AG10803 (cell line): ENCODE measurements around the gene ADAM33.

Source experiments
- DNase-seq: peaks from one replicate; pipeline ENCODE4 v3.0.0; 2010; ENCODE audit warnings: low read depth
- H3K4me3 ChIP-seq: 2 replicates; pipeline ENCODE4 v1.5.1; 2011; ENCODE audit warnings: mild to moderate bottlenecking, low read length, control low read depth
- TF ChIP-seq, protein P1 (sequence below): conservative IDR thresholded peaks from 2 replicates; pipeline ENCODE4 v1.5.1; 2011; ENCODE audit warnings: mild to moderate bottlenecking, low read length, control low read depth, inconsistent platforms

The ADAM33 gene

DNA sequence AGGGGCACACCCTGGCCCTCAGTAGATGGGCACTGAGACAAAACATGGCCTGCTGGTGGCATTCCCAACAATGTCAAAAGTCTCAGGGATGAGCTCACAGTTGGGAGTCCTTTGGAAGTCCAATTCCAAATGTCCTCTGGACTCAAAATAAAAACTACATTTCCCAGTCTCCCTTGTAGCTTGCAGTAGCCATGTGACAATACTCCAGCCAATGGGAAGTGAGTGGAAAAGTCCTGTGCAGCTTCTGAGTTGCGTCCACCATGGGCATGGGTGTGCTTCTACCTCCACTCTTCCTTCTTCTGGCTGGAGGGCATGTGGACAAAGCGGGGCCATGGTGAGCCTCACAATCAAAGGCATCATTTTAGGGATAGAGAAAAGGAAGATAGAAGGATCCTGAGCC lies 5.8 kb upstream of the ADAM33 start:
- H3K4me3 ChIP-seq, result no peak overlapping the region
- DNase-seq, result peak; percentile 79
- TF ChIP-seq, protein P1, sequence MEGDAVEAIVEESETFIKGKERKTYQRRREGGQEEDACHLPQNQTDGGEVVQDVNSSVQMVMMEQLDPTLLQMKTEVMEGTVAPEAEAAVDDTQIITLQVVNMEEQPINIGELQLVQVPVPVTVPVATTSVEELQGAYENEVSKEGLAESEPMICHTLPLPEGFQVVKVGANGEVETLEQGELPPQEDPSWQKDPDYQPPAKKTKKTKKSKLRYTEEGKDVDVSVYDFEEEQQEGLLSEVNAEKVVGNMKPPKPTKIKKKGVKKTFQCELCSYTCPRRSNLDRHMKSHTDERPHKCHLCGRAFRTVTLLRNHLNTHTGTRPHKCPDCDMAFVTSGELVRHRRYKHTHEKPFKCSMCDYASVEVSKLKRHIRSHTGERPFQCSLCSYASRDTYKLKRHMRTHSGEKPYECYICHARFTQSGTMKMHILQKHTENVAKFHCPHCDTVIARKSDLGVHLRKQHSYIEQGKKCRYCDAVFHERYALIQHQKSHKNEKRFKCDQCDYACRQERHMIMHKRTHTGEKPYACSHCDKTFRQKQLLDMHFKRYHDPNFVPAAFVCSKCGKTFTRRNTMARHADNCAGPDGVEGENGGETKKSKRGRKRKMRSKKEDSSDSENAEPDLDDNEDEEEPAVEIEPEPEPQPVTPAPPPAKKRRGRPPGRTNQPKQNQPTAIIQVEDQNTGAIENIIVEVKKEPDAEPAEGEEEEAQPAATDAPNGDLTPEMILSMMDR, result no peak

DNA sequence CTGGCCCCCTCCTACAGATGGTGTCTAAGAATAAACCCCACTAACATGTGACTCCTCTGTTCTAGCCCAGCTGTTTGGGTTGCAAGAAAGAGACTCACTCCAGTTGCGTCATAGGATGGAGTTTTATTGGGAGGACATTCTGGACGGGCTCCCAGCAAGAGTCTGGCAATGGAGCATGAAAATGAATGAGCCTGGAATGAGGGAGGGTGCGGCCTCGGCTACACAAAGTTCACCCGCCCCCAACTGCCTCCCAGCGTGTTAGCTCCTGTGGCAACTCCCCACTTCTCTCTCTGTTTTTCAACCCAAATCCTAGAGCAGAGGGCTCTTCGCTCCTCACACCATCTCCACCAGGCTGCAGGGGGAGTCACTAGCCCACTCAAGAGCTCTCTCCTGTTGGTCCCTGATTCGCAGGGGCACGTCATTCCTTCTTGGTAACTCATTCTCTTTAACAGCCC lies 5.1 kb upstream of the ADAM33 start:
- DNase-seq, result peak; percentile 95
- peak overlapping the region; percentile 30; the same call in 1 of the 2 replicates for H3K4me3 ChIP-seq
- TF ChIP-seq, protein P1, result peak; percentile 13; the same call in 1 of the 2 replicates

DNA sequence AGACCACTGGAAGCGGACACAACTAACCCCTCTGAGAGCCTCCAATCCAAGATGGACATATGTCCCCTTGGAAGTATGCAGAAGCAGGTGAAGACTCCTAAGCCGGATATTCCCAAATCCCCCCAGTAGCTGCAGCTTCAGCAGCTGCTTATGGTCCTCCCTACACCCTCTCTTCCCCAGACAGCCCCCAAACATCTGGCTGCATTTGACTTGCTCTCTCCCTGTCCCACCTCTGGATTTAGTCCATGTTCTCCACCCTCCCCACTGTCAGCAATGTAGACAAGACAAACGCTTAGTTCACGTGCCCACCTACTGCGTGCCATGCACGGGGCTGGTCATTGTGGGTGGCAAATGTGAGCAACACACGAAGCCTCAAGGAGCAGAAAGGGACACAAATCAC lies 4.6 kb upstream of the ADAM33 start:
- H3K4me3 ChIP-seq, result no peak overlapping the region
- DNase-seq, result no peak
- TF ChIP-seq, protein P1, result no peak

DNA sequence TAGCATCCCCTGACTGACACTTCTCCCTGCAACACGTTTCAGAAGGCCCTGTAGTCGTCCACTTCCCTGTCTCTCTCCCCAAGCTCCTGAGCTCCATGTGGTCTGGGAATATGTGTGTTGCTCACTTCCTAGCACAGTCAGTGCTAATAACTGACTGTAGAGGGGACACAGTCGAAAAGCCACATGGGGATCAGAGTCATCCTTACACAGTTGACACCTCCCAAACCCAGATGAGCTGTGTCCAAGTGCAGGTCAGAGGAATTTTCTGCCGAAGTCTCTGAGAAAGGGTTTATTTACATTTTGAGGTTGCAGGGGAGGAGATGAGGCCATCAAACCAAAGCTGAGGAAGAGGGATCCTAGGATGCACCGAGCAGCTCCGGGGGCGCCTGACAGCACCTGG lies 3.5 kb upstream of the ADAM33 start:
- H3K4me3 ChIP-seq, result no peak overlapping the region
- TF ChIP-seq, protein P1, result no peak
- no peak for DNase-seq

DNA sequence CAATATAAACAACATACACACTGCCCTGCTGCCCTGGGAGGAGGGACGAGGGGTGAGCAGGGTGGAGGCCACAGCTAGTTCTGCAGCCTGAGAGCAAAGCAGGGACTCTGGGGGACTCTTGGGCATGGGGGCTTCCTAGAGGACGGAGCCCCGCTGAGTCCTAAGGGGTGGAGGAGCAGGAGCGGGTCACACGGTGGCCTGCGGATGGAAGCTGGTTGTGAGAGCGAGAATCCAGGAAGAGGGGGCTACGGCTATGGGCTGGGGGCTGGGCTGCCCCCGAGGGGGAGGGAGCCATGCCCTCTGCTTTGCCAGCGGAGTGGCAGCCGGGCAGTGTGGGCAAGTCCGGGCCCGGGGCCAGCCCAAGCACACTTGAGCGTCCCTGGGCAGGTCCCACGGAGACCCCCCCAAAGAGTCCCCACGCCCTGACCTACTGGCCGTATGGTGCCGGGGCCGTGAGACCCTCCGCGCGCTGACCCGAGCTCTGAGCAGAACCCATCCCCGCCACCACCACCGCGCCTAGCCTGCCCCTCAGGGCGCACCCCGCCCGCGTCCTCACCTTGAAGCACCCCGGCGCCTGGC lies 369 bp downstream of the ADAM33 start:
- peak overlapping the region; percentile 97 for H3K4me3 ChIP-seq
- TF ChIP-seq, protein P1, result no peak
- no peak for DNase-seq

DNA sequence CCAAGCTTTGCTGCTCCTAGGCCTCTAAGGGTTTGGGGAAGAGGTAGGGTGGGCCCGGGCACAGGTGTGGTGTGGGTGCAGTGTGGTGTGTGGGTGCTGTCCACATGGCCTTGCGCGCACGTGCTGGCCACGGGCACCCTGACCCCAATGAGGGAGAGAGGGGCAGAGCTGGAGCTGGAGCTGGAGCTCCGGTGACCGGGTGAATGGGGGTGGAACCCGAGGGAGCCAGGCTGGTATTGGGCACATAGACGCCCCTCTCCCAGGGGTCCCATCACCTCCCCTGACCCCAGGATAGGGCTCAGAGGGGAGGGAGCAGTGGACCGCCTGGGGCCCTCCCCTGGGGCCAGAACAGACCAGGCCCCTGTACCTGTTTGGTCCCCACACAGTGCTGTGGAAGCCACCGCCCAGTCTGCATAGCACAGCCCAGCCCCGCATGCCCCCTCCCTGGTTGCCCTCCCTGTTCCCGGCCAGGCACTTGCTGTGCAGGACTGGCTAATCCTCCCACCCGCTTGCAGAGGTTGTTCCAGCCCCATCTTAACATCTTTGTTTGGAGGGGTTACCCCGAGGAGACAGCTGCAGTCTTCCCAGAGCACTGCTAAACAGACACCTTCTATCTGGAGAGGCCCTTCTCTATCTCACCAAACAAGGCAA lies 984 bp downstream of the ADAM33 start:
- peak overlapping the region; percentile 97 for H3K4me3 ChIP-seq
- TF ChIP-seq, protein P1, result no peak
- DNase-seq, result no peak
